Chondrocyte (in vitro differentiated cells): ENCODE data around the gene NDFIP2. TPM values are rescaled to one million over a fixed set of nuclear protein-coding genes. Genes with fewer than 3 reads are reported as not detected.

Experiments used
- DNase-seq: peaks from one replicate; pipeline ENCODE4 v3.0.0; 2021; ENCODE audit warnings: mixed read lengths, low spot score
- H3K27ac Mint-ChIP-seq: one replicate; pipeline ENCODE4 v1.8.0; 2021; ENCODE audit warnings: mild to moderate bottlenecking, moderate library complexity, mixed read lengths; ENCODE audit not compliant: unreplicated experiment
- H3K27me3 Mint-ChIP-seq: 2 replicates; pipeline ENCODE4 v1.8.0; 2021; ENCODE audit warnings: low read depth, mixed read lengths
- H3K36me3 Mint-ChIP-seq: 2 replicates; pipeline ENCODE4 v1.8.0; 2021; ENCODE audit warnings: low read depth, mixed read lengths
- H3K4me1 Mint-ChIP-seq: 2 replicates; pipeline ENCODE4 v1.8.0; 2021; ENCODE audit warnings: low read depth, mild to moderate bottlenecking, mixed read lengths
- H3K4me3 Mint-ChIP-seq: one replicate; pipeline ENCODE4 v1.8.0; 2021; ENCODE audit warnings: mild to moderate bottlenecking, moderate library complexity, mixed read lengths; ENCODE audit not compliant: unreplicated experiment
- H3K9me3 Mint-ChIP-seq: 2 replicates; pipeline ENCODE4 v1.8.0; 2021; ENCODE audit warnings: low read depth, mixed read lengths
- total RNA-seq: library from RNA; stranded (reverse); gene quantifications from 3 replicates; pipeline ENCODE4 v1.2.1, GENCODE V29; 2021
- TF ChIP-seq, protein P1 (sequence below): fragments of 200-600 bp; sonication (generic); IDR thresholded peaks from 2 replicates; pipeline ENCODE4 v1.5.0; 2021; ENCODE audit warnings: antibody characterized with exemption, mild to moderate bottlenecking, moderate library complexity

NDFIP2 gene
- total RNA-seq, 1 donor from 2014 or later: 33.9 TPM

DNA sequence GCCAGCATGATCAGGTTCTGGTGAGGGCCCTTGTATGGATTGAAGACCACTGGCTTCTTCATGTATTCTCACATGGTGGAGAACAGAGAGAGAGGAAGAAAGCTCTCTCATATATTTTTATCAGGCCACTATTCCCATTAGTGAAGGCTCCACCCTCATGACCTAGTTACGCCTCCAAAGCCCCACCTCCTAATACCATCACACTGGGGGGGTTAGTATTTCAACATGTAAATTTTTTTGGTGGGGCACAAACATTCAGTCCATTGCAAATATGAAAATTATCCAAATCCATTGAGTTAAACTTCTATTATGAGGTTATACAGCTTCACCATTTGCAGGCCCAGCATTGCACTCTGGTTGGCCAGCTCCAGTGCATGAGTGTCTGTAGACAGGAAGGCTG, 41.7 kb upstream of the NDFIP2 start:
- Mint-ChIP-seq H3K4me3 (no peak overlapping the region), H3K4me1 (peaks cover 15% of the 10 kb centered on the region), H3K36me3 (no peaks in the 10 kb centered on the region), H3K9me3 (no peaks in the 10 kb centered on the region), H3K27me3 (no peaks in the 10 kb centered on the region), H3K27ac (no peak overlapping the region)
- TF ChIP-seq, protein P1, sequence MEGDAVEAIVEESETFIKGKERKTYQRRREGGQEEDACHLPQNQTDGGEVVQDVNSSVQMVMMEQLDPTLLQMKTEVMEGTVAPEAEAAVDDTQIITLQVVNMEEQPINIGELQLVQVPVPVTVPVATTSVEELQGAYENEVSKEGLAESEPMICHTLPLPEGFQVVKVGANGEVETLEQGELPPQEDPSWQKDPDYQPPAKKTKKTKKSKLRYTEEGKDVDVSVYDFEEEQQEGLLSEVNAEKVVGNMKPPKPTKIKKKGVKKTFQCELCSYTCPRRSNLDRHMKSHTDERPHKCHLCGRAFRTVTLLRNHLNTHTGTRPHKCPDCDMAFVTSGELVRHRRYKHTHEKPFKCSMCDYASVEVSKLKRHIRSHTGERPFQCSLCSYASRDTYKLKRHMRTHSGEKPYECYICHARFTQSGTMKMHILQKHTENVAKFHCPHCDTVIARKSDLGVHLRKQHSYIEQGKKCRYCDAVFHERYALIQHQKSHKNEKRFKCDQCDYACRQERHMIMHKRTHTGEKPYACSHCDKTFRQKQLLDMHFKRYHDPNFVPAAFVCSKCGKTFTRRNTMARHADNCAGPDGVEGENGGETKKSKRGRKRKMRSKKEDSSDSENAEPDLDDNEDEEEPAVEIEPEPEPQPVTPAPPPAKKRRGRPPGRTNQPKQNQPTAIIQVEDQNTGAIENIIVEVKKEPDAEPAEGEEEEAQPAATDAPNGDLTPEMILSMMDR: no peak
- no peak for DNase-seq

DNA sequence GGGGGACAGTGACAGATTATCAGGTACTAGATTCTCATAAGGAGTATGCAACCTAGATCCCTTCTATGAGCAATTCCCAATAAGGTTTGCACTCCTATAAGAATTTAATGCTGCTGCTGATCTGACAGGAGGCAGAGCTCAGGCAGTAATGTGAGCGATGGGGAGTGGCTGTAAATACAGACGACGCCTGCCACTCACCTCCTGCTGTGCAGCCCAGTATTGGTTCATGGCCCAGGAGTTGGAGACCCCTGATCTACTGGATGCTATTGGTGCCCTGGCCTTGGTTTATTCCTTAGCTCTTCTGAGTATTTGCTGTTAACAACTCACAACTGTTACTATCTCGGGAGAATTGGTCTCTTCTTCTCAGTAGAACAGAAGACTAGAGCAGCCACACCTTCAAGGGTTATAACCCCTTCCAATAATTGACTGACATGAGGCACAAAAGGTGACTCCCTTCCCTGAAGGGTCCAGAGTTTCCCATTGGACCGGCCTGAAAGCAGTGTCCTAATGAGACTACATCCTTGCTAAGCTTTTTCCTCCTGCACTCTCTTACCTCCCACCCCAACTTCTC, 39.9 kb upstream of the NDFIP2 start:
- TF ChIP-seq, protein P1: no peak
- H3K4me3 Mint-ChIP-seq: no peak overlapping the region
- H3K36me3 Mint-ChIP-seq: no peaks in the 10 kb centered on the region
- H3K27me3 Mint-ChIP-seq: no peaks in the 10 kb centered on the region
- no peaks in the 10 kb centered on the region for H3K9me3 Mint-ChIP-seq
- H3K4me1 Mint-ChIP-seq: no peaks in the 10 kb centered on the region
- H3K27ac Mint-ChIP-seq: no peak overlapping the region
- no peak for DNase-seq

DNA sequence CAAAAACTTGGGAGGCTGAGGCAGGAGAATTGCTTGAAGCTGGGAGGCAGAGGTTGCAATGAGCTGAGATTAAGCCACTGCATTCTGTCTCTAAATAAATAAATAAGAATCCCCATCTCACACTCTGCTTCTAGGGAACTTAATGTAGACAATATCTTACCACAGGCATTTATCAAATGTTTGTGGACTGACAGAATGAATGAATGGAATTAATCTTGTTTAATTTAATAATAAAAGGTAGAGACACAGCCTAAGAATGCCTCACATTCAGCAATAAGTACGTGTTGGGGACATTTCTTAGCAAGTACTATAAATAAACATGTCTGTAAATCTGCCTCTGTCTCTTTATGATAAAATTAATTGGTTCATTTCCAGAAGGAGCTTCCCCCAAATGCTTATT, 38.7 kb upstream of the NDFIP2 start:
- Mint-ChIP-seq H3K9me3 (no peaks in the 10 kb centered on the region), H3K27me3 (no peaks in the 10 kb centered on the region), H3K4me1 (no peaks in the 10 kb centered on the region), H3K36me3 (no peaks in the 10 kb centered on the region), H3K4me3 (no peak overlapping the region), H3K27ac (no peak overlapping the region)
- no peak for DNase-seq
- TF ChIP-seq, protein P1: no peak

DNA sequence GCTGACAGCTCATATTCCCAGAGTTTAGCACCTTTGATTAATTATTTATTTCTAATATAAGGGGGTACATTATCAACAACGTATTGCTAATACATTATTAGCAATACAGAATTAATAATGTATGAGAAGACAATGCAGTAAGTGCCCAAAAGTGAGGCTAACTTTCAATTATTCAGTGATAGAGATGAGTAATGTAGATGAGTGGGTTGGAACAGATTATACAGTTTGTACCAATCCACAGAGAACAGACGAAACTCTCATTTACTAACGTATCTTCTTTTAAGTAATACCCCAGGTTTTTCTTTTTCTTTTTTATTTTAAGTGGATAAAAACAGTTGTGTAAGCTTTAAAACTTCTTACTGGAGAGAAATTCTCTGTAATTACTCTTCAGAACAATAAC, 38.2 kb upstream of the NDFIP2 start:
- H3K9me3 Mint-ChIP-seq: no peaks in the 10 kb centered on the region
- TF ChIP-seq, protein P1: no peak
- no peaks in the 10 kb centered on the region for H3K4me1 Mint-ChIP-seq
- no peak overlapping the region for H3K4me3 Mint-ChIP-seq
- no peaks in the 10 kb centered on the region for H3K27me3 Mint-ChIP-seq
- H3K36me3 Mint-ChIP-seq: no peaks in the 10 kb centered on the region
- no peak for DNase-seq
- no peak overlapping the region for H3K27ac Mint-ChIP-seq

DNA sequence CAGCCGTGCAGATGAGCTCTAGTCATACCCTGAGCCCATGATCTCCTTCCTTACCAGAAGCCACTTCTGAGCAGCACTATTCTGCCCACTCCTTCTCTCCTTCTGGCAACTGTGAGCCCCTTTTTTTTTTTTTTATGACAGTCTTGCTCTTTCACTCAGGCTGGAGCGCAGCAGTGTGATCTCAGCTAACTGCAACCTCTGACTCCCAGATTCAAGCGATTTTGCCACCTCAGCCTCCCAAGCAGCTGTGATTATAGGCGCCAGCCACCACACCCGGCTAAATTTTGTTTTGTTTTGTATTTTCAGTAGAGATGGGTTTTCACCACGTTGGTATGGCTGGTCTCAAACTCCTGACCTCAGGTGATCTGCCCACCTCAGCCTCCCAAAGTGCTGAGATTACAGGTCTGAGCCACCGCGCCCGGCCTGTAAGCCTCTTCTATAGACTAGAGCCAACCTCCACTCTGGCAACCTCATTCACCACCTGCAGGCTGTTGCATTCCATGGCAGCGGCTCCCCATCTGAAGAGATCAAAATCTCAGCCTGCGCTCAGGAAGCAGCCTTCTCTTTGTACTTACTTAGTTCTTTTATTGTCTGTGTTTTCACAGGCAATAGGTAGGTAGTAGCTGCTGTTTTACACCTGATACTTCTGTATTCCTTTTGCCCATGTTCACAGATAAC, 34.8 kb upstream of the NDFIP2 start:
- TF ChIP-seq, protein P1: no peak
- Mint-ChIP-seq H3K4me3 (no peak overlapping the region), H3K27me3 (no peaks in the 10 kb centered on the region), H3K27ac (no peak overlapping the region), H3K4me1 (no peaks in the 10 kb centered on the region), H3K36me3 (no peaks in the 10 kb centered on the region), H3K9me3 (no peaks in the 10 kb centered on the region)
- no peak for DNase-seq
